ENCODE measurements around the gene ARHGEF10L.
"Not testable (repeated sequence)": the region's sequence is repeated elsewhere in the genome, so short reads cannot be mapped to it uniquely, and the experiment has no call there.

The ARHGEF10L gene

GRCh38 chr1:17616731-17617279 is 77.3 kb downstream of the ARHGEF10L start:
- no peak for DNase-seq

GRCh38 chr1:17617787-17618557 is 78.5 kb downstream of the ARHGEF10L start:
- DNase-seq, result no peak

GRCh38 chr1:17618558-17619247 is 79.2 kb downstream of the ARHGEF10L start:
- DNase-seq, result no peak

- DNase-seq, result no peak
Observed at GRCh38 chr1:17620448-17620847, 81.0 kb downstream of the ARHGEF10L start.

- no peak for DNase-seq
Observed at GRCh38 chr1:17621691-17622090, 82.2 kb downstream of the ARHGEF10L start.

GRCh38 chr1:17622823-17623222 is 83.3 kb downstream of the ARHGEF10L start:
- DNase-seq, result no peak

GRCh38 chr1:17624611-17625233 is 85.2 kb downstream of the ARHGEF10L start:
- no peak for DNase-seq

GRCh38 chr1:17627239-17628052 is 87.9 kb downstream of the ARHGEF10L start:
- no peak for DNase-seq

- not testable (repeated sequence) for DNase-seq
Observed at GRCh38 chr1:17629046-17629445, 89.5 kb downstream of the ARHGEF10L start.

- DNase-seq, result no peak
Observed at GRCh38 chr1:17629460-17629859, 90.0 kb downstream of the ARHGEF10L start.

GRCh38 chr1:17630048-17630830 is 90.7 kb downstream of the ARHGEF10L start:
- no peak for DNase-seq

GRCh38 chr1:17630986-17631385 is 91.5 kb downstream of the ARHGEF10L start:
- DNase-seq, result no peak

- no peak for DNase-seq
Observed at GRCh38 chr1:17631410-17631809, 91.9 kb downstream of the ARHGEF10L start.

- no peak for DNase-seq
Observed at GRCh38 chr1:17632106-17632505, 92.6 kb downstream of the ARHGEF10L start.

GRCh38 chr1:17632541-17633184 is 93.2 kb downstream of the ARHGEF10L start:
- DNase-seq, result no peak

- DNase-seq, result peak in 1 of 2 experiments; percentile 25
Observed at GRCh38 chr1:17633654-17634053, 94.2 kb downstream of the ARHGEF10L start.

- DNase-seq, result no peak
Observed at GRCh38 chr1:17635276-17635675, 95.8 kb downstream of the ARHGEF10L start.

- DNase-seq, result no peak
Observed at GRCh38 chr1:17635811-17636210, 96.3 kb downstream of the ARHGEF10L start.

GRCh38 chr1:17636612-17637011 is 97.1 kb downstream of the ARHGEF10L start:
- DNase-seq, result no peak

- no peak for DNase-seq
Observed at GRCh38 chr1:17637055-17637454, 97.6 kb downstream of the ARHGEF10L start.

- DNase-seq, result no peak
Observed at GRCh38 chr1:17639703-17640340, 100.3 kb downstream of the ARHGEF10L start.

Measured in cerebellar nuclear complex (tissue), 1 donor.